Measurements from ENCODE around the gene RAMP2. TPM values are rescaled to one million over a fixed set of nuclear protein-coding genes. Genes with fewer than 3 reads are reported as not detected.

The RAMP2 gene
- total and polyA plus RNA-seq, 2 of the 13 experiments (the other 11 are each of a cell fraction or from before 2014, with no cell fraction given) = 1.4 to 5.2 TPM

- TF ChIP-seq AFF4 (CRISPR knock-in tag; IDR thresholded peaks at IDR 0.05) = no peak
- TF ChIP-seq ZFP36L2 (CRISPR knock-in tag; IDR thresholded peaks at IDR 0.05) = peak; percentile 31; the same call in 1 of the 2 replicates
- TF ChIP-seq KLF13 (CRISPR knock-in tag; IDR thresholded peaks at IDR 0.05) = no peak
- TF ChIP-seq ISX (CRISPR knock-in tag; conservative IDR thresholded peaks at IDR 0.05) = peak; percentile 64; the same call in 1 of the 2 replicates
- peak; percentile 64 for TF ChIP-seq ZFP91 (CRISPR knock-in tag; IDR thresholded peaks at IDR 0.05; ENCODE audit: borderline replicate concordance)
- TF ChIP-seq NR2F1 (CRISPR knock-in tag; IDR thresholded peaks at IDR 0.05) = no peak
- TF ChIP-seq, protein P1, sequence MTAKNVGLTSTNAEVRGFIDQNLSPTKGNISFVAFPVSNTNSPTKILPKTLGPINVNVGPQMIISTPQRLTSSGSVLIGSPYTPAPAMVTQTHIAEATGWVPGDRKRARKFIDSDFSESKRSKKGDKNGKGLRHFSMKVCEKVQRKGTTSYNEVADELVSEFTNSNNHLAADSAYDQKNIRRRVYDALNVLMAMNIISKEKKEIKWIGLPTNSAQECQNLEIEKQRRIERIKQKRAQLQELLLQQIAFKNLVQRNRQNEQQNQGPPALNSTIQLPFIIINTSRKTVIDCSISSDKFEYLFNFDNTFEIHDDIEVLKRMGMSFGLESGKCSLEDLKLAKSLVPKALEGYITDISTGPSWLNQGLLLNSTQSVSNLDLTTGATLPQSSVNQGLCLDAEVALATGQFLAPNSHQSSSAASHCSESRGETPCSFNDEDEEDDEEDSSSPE (CRISPR knock-in tag; IDR thresholded peaks at IDR 0.05) = peak; percentile 100
- TF ChIP-seq LCORL (IDR thresholded peaks at IDR 0.05) = no peak
- peak; percentile 67; the same call in 1 of the 2 replicates for TF ChIP-seq LCORL (CRISPR knock-in tag; IDR thresholded peaks at IDR 0.05)
- no peak for TF ChIP-seq ZNF879 (CRISPR knock-in tag; IDR thresholded peaks at IDR 0.05)
- no peak for TF ChIP-seq SP1 (IDR thresholded peaks at IDR 0.05)
- peak; percentile 77 for TF ChIP-seq SP1 (CRISPR knock-in tag; IDR thresholded peaks at IDR 0.05)
- 0 out of 2 replicates have a peak, but pooled peaks have one; percentile 17 for TF ChIP-seq WIZ (CRISPR knock-in tag; IDR thresholded peaks at IDR 0.05)
- TF ChIP-seq, protein P2, sequence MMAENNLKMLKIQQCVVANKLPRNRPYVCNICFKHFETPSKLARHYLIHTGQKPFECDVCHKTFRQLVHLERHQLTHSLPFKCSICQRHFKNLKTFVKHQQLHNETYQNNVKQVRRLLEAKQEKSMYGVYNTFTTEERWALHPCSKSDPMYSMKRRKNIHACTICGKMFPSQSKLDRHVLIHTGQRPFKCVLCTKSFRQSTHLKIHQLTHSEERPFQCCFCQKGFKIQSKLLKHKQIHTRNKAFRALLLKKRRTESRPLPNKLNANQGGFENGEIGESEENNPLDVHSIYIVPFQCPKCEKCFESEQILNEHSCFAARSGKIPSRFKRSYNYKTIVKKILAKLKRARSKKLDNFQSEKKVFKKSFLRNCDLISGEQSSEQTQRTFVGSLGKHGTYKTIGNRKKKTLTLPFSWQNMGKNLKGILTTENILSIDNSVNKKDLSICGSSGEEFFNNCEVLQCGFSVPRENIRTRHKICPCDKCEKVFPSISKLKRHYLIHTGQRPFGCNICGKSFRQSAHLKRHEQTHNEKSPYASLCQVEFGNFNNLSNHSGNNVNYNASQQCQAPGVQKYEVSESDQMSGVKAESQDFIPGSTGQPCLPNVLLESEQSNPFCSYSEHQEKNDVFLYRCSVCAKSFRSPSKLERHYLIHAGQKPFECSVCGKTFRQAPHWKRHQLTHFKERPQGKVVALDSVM (CRISPR knock-in tag; IDR thresholded peaks at IDR 0.05) = peak; percentile 71; the same call in 1 of the 2 replicates
- no peak for TF ChIP-seq NCOA1 (CRISPR knock-in tag; IDR thresholded peaks at IDR 0.05)
- TF ChIP-seq GATAD2A (CRISPR knock-in tag; IDR thresholded peaks at IDR 0.05) = no peak
- TF ChIP-seq ZBTB7B (CRISPR knock-in tag; IDR thresholded peaks at IDR 0.05) = no peak; the same call in 1 of the 2 replicates
- TF ChIP-seq ZNF230 (CRISPR knock-in tag; IDR thresholded peaks at IDR 0.05) = peak; percentile 90
- TF ChIP-seq ZKSCAN1 (IDR thresholded peaks at IDR 0.05; ENCODE audit: low read length) = no peak
Observed at GRCh38 chr17:42744806-42745617, 16.0 kb upstream of the RAMP2 start, which contains the start of gene EZH1 (continued).
